Liver (tissue), 9 donors: ENCODE data around the gene PPIA. TPM values are rescaled to one million over a fixed set of nuclear protein-coding genes. Genes with fewer than 3 reads are reported as not detected.
A peak's percentile ranks its signal among the peaks of the same experiment; 100 is the strongest.

Experiments used
- DNase-seq: peaks from one replicate; pipeline ENCODE4 v3.0.0-alpha.2; 2017; ENCODE audit warnings: low spot score
- H3K27ac ChIP-seq, 2 donors: one replicate each; pipeline ENCODE4 v1.7.0; 2013; ENCODE audit warnings: inconsistent platforms in 2 of 2, low read length in 2 of 2, control low read depth in 1 of 2, low read depth in 1 of 2, mild to moderate bottlenecking in 1 of 2
- H3K27me3 ChIP-seq, 4 donors: one replicate each; pipeline versions ENCODE4 v1.6.1 to v1.7.0; 2013; ENCODE audit warnings: low read length in 3 of 4, inconsistent platforms in 1 of 4, mild to moderate bottlenecking in 1 of 4, moderate library complexity in 1 of 4; ENCODE audit not compliant: control insufficient read depth in 4 of 4, insufficient read depth in 4 of 4
- H3K36me3 ChIP-seq, 4 donors: one replicate each; pipeline versions ENCODE4 v1.6.1 to v1.7.0; 2013; ENCODE audit warnings: low read length in 3 of 4, mild to moderate bottlenecking in 3 of 4, low read depth in 1 of 4, moderate library complexity in 1 of 4; ENCODE audit not compliant: control insufficient read depth in 4 of 4, insufficient read depth in 3 of 4
- H3K4me1 ChIP-seq, 4 donors: one replicate each; pipeline versions ENCODE4 v1.6.1 to v1.7.0; 2013; ENCODE audit warnings: low read length in 3 of 4, mild to moderate bottlenecking in 3 of 4, moderate library complexity in 1 of 4; ENCODE audit not compliant: control insufficient read depth in 4 of 4, insufficient read depth in 4 of 4
- H3K4me3 ChIP-seq, 3 donors: one replicate each; pipeline versions ENCODE4 v1.6.1 to v1.7.0; 2013; ENCODE audit warnings: low read length in 3 of 3, control low read depth in 1 of 3, low read depth in 1 of 3, mild to moderate bottlenecking in 1 of 3
- H3K9ac ChIP-seq, 2 donors: one replicate each; pipeline ENCODE4 v1.7.0; 2013; ENCODE audit warnings: low read length in 2 of 2, mild to moderate bottlenecking in 2 of 2, moderate library complexity in 2 of 2, control low read depth in 1 of 2, low read depth in 1 of 2
- H3K9me3 ChIP-seq, 4 donors: one replicate each; pipeline versions ENCODE4 v1.6.1 to v1.7.0; 2013; ENCODE audit warnings: low read length in 3 of 4; ENCODE audit not compliant: control insufficient read depth in 4 of 4
- EGR1 ChIP-seq, 2 donors: IDR thresholded peaks; 2 replicates each; pipeline ENCODE4 v1.6.1; 2016 to 2018; ENCODE audit warnings: antibody characterized with exemption in 2 of 2, low read depth in 2 of 2
- FOXA1 ChIP-seq: IDR thresholded peaks from 2 replicates; pipeline ENCODE4 v1.6.1; 2016; ENCODE audit warnings: antibody characterized with exemption
- FOXA2 ChIP-seq: IDR thresholded peaks from 2 replicates; pipeline ENCODE4 v1.6.1; 2016; ENCODE audit warnings: antibody characterized with exemption
- GABPA ChIP-seq, 2 donors: IDR thresholded peaks in 1 of 2; conservative IDR thresholded peaks in 1 of 2; 2 replicates each; pipeline ENCODE4 v1.6.1; 2016; ENCODE audit warnings: antibody characterized with exemption in 2 of 2, mild to moderate bottlenecking in 1 of 2, moderate library complexity in 1 of 2
- HNF4A ChIP-seq, 2 donors: conservative IDR thresholded peaks; 2 replicates each; pipeline ENCODE4 v1.6.1; 2016; ENCODE audit warnings: antibody characterized with exemption in 2 of 2, mild to moderate bottlenecking in 2 of 2
- HNF4G ChIP-seq: IDR thresholded peaks from 2 replicates; pipeline ENCODE4 v1.6.1; 2016; ENCODE audit warnings: antibody characterized with exemption
- JUND ChIP-seq, 2 donors: IDR thresholded peaks; 2 replicates each; pipeline ENCODE4 v1.6.1; 2016; ENCODE audit warnings: antibody characterized with exemption in 2 of 2
- NR2F2 ChIP-seq: IDR thresholded peaks from 2 replicates; pipeline ENCODE4 v1.6.1; 2016; ENCODE audit warnings: antibody characterized with exemption
- RAD21 ChIP-seq, 2 donors: IDR thresholded peaks; 2 replicates each; pipeline ENCODE4 v1.6.1; 2016; ENCODE audit warnings: antibody characterized with exemption in 2 of 2, mild to moderate bottlenecking in 2 of 2
- RXRA ChIP-seq, 2 donors: IDR thresholded peaks; 2 replicates each; pipeline ENCODE4 v1.6.1; 2017 to 2018; ENCODE audit warnings: antibody characterized with exemption in 2 of 2, mild to moderate bottlenecking in 1 of 2
- SP1 ChIP-seq: IDR thresholded peaks from 2 replicates; pipeline ENCODE4 v1.6.1; 2018; ENCODE audit warnings: antibody characterized with exemption, mild to moderate bottlenecking
- TAF1 ChIP-seq: conservative IDR thresholded peaks from 2 replicates; pipeline ENCODE4 v1.6.1; 2016; ENCODE audit warnings: antibody characterized with exemption, mild to moderate bottlenecking
- YY1 ChIP-seq: IDR thresholded peaks from 2 replicates; pipeline ENCODE4 v1.6.1; 2016; ENCODE audit warnings: antibody characterized with exemption, mild to moderate bottlenecking
- WGBS: extraction: QIAGEN DNeasy Blood & Tissue Kit; methylation state at CpG from one replicate; pipeline ENCODE4 v1.1.7; 2013; 5-methylcytosine and 5-hydroxymethylcytosine counted together
- polyA plus RNA-seq, 2 donors: library from polyadenylated mRNA; stranded (reverse) in 1 of 2; unstranded in 1 of 2; fragments of 200-250 nt in 1 of 2; fragments of >200 nt in 1 of 2; fragmentation: Nextera tagmentation in 1 of 2; extraction: Ambion mirVana in 1 of 2; gene quantifications; one replicate each; pipeline versions ENCODE4 v1.2.1 to v1.2.3, GENCODE V29; 2013 to 2015
- total RNA-seq, 2 donors: library from RNA; depleted of rRNA; stranded (reverse); fragments of >200 nt; gene quantifications; one replicate each; pipeline ENCODE4 v1.2.3, GENCODE V29; 2014
- TF ChIP-seq, protein P1 (sequence below): IDR thresholded peaks from 2 replicates; pipeline ENCODE4 v1.6.1; 2016; ENCODE audit warnings: antibody characterized with exemption
- TF ChIP-seq, protein P2 (sequence below): IDR thresholded peaks from 2 replicates; pipeline ENCODE4 v1.6.1; 2016; ENCODE audit warnings: antibody characterized with exemption
- TF ChIP-seq, protein P3 (sequence below): IDR thresholded peaks from 2 replicates; pipeline ENCODE4 v1.6.1; 2016; ENCODE audit warnings: antibody characterized with exemption
- TF ChIP-seq, protein P4 (sequence below): fragments of 150-350 bp; IDR thresholded peaks from 2 replicates; pipeline ENCODE4 v1.5.1; 2017; ENCODE audit warnings: improper control_type of control experiment, low read depth, low read length; ENCODE audit not compliant: missing input control
- TF ChIP-seq, protein P5 (sequence below): IDR thresholded peaks from 2 replicates; pipeline ENCODE4 v1.6.1; 2016; ENCODE audit warnings: antibody characterized with exemption, mild to moderate bottlenecking
- donor health status: healthy.
- donor health status: healthy.
- donor health status: healthy.
- donor health status: healthy.
- donor health status: healthy.

Gene PPIA
- total and polyA plus RNA-seq, 4 donors = 834 to 1,873 (median 1,399) TPM

DNA sequence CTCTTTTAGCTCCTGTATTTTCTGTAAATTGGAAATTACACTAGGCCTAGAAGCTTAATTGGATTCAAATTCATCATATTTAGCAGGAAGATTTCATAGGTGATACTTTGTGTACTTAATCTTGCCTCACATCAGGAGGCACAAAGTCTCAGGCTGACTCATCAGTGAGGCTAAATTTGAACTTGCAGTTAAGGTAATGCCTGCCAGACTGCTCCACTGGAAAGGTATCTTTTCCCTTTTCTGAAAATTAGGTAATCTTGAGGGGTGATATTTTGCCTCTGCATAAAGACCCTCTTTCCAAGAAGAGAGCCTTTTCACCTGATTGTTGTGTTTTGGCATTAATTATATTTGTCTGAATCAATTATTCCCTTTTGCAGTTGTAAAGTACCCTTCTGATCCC lies 14.6 kb downstream of the PPIA start:
- H3K9ac ChIP-seq = no peak overlapping the region
- TF ChIP-seq HNF4G = peak; percentile 32
- TF ChIP-seq JUND (IDR thresholded peaks at IDR 0.05) = peak; percentile 94 to 99
- TF ChIP-seq, protein P1, sequence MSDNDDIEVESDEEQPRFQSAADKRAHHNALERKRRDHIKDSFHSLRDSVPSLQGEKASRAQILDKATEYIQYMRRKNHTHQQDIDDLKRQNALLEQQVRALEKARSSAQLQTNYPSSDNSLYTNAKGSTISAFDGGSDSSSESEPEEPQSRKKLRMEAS = no peak
- peak; percentile 77 for TF ChIP-seq FOXA2
- TF ChIP-seq HNF4A (conservative IDR thresholded peaks at IDR 0.05) = peak; percentile 70 to 90
- no peak for TF ChIP-seq EGR1 (IDR thresholded peaks at IDR 0.05; ENCODE audit: low read depth in 2 of 2)
- no peak for TF ChIP-seq TAF1
- TF ChIP-seq, protein P2, sequence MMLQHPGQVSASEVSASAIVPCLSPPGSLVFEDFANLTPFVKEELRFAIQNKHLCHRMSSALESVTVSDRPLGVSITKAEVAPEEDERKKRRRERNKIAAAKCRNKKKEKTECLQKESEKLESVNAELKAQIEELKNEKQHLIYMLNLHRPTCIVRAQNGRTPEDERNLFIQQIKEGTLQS = peak; percentile 95
- TF ChIP-seq RAD21 (IDR thresholded peaks at IDR 0.05) = no peak
- TF ChIP-seq RXRA (IDR thresholded peaks at IDR 0.05) = peak; percentile 30 to 77
- peak; percentile 47 for TF ChIP-seq FOXA1
- TF ChIP-seq, protein P3, sequence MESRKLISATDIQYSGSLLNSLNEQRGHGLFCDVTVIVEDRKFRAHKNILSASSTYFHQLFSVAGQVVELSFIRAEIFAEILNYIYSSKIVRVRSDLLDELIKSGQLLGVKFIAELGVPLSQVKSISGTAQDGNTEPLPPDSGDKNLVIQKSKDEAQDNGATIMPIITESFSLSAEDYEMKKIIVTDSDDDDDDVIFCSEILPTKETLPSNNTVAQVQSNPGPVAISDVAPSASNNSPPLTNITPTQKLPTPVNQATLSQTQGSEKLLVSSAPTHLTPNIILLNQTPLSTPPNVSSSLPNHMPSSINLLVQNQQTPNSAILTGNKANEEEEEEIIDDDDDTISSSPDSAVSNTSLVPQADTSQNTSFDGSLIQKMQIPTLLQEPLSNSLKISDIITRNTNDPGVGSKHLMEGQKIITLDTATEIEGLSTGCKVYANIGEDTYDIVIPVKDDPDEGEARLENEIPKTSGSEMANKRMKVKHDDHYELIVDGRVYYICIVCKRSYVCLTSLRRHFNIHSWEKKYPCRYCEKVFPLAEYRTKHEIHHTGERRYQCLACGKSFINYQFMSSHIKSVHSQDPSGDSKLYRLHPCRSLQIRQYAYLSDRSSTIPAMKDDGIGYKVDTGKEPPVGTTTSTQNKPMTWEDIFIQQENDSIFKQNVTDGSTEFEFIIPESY = no peak
- no peaks in the 10 kb centered on the region for H3K36me3 ChIP-seq
- no peaks in the 10 kb centered on the region for H3K9me3 ChIP-seq
- no peak overlapping the region for H3K4me3 ChIP-seq
- peaks cover 2 to 3% (median 2%) of the 10 kb centered on the region in 4 donors for H3K4me1 ChIP-seq
- H3K27ac ChIP-seq = peak overlapping the region in 1 of 2 donors; percentile 12
- DNase-seq = no peak
- H3K27me3 ChIP-seq = no peaks in the 10 kb centered on the region

DNA sequence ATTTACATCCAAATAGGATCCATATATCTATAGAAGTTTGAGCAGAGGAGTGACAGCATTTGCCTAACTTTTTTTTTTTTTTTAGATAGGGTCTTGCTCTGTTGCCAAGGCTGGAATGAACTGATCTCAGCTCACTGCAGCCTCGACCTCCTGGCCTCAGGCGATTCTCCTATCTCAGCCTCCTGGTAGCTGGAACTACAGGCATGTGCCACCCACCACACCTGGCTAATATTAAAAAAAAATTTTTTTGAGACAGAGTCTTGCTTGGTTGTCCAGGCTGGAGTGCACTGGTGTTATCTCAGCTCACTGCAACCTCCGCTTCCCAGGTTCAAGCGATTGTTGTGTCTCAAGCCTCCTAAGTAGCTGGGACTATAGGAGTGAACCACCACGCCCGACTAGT lies 15.1 kb downstream of the PPIA start:
- WGBS = 93% methylated on average over 6 of the region's 6 CpGs
- Histone ChIP-seq H3K4me3 (no peak overlapping the region), H3K4me1 (peaks cover 2 to 3% (median 2%) of the 10 kb centered on the region in 4 donors), H3K36me3 (no peaks in the 10 kb centered on the region), H3K9me3 (no peaks in the 10 kb centered on the region), H3K27ac (no peak overlapping the region), H3K27me3 (no peaks in the 10 kb centered on the region), H3K9ac (no peak overlapping the region)
- no peak for TF ChIP-seq FOXA2
- no peak for TF ChIP-seq RXRA (IDR thresholded peaks at IDR 0.05)
- TF ChIP-seq, protein P4, sequence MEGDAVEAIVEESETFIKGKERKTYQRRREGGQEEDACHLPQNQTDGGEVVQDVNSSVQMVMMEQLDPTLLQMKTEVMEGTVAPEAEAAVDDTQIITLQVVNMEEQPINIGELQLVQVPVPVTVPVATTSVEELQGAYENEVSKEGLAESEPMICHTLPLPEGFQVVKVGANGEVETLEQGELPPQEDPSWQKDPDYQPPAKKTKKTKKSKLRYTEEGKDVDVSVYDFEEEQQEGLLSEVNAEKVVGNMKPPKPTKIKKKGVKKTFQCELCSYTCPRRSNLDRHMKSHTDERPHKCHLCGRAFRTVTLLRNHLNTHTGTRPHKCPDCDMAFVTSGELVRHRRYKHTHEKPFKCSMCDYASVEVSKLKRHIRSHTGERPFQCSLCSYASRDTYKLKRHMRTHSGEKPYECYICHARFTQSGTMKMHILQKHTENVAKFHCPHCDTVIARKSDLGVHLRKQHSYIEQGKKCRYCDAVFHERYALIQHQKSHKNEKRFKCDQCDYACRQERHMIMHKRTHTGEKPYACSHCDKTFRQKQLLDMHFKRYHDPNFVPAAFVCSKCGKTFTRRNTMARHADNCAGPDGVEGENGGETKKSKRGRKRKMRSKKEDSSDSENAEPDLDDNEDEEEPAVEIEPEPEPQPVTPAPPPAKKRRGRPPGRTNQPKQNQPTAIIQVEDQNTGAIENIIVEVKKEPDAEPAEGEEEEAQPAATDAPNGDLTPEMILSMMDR = no peak
- TF ChIP-seq HNF4A (conservative IDR thresholded peaks at IDR 0.05) = no peak
- no peak for TF ChIP-seq HNF4G
- TF ChIP-seq FOXA1 = no peak
- TF ChIP-seq, protein P3 = no peak
- TF ChIP-seq TAF1 = no peak
- TF ChIP-seq, protein P2 = no peak
- TF ChIP-seq JUND (IDR thresholded peaks at IDR 0.05) = no peak
- no peak for TF ChIP-seq RAD21 (IDR thresholded peaks at IDR 0.05)
- TF ChIP-seq, protein P1 = no peak
- no peak for TF ChIP-seq YY1
- TF ChIP-seq GABPA (IDR thresholded peaks at IDR 0.05 in 1 of 2, conservative IDR thresholded peaks at IDR 0.05 in 1 of 2) = no peak
- TF ChIP-seq SP1 = no peak
- TF ChIP-seq, protein P5, sequence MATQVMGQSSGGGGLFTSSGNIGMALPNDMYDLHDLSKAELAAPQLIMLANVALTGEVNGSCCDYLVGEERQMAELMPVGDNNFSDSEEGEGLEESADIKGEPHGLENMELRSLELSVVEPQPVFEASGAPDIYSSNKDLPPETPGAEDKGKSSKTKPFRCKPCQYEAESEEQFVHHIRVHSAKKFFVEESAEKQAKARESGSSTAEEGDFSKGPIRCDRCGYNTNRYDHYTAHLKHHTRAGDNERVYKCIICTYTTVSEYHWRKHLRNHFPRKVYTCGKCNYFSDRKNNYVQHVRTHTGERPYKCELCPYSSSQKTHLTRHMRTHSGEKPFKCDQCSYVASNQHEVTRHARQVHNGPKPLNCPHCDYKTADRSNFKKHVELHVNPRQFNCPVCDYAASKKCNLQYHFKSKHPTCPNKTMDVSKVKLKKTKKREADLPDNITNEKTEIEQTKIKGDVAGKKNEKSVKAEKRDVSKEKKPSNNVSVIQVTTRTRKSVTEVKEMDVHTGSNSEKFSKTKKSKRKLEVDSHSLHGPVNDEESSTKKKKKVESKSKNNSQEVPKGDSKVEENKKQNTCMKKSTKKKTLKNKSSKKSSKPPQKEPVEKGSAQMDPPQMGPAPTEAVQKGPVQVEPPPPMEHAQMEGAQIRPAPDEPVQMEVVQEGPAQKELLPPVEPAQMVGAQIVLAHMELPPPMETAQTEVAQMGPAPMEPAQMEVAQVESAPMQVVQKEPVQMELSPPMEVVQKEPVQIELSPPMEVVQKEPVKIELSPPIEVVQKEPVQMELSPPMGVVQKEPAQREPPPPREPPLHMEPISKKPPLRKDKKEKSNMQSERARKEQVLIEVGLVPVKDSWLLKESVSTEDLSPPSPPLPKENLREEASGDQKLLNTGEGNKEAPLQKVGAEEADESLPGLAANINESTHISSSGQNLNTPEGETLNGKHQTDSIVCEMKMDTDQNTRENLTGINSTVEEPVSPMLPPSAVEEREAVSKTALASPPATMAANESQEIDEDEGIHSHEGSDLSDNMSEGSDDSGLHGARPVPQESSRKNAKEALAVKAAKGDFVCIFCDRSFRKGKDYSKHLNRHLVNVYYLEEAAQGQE = no peak
- TF ChIP-seq EGR1 (IDR thresholded peaks at IDR 0.05; ENCODE audit: low read depth in 2 of 2) = no peak
- TF ChIP-seq NR2F2 = no peak
- no peak for DNase-seq
